ES-I3 (cell line): ENCODE measurements around the gene CLASP2.

Experiments
- H3K36me3 ChIP-seq: 2 replicates; pipeline ENCODE4 v1.6.1; 2013; ENCODE audit warnings: mild to moderate bottlenecking, low read length, control low read depth, moderate library complexity; ENCODE audit not compliant: insufficient read depth
- H3K4me1 ChIP-seq: 2 replicates; pipeline ENCODE4 v1.6.1; 2013; ENCODE audit warnings: mild to moderate bottlenecking, control low read depth, low read length; ENCODE audit not compliant: insufficient read depth
- H3K9ac ChIP-seq: 2 replicates; pipeline ENCODE4 v1.6.1; 2013; ENCODE audit warnings: low read depth, mild to moderate bottlenecking, low read length, moderate library complexity
- H3K9me3 ChIP-seq: 2 replicates; pipeline ENCODE4 v1.6.1; 2013; ENCODE audit warnings: mild to moderate bottlenecking, low read length, moderate library complexity; ENCODE audit not compliant: control insufficient read depth, insufficient read depth

CLASP2 gene

GRCh38 chr3:33525232-33525631, 192.8 kb downstream of the CLASP2 start:
- Histone ChIP-seq H3K4me1 (no peaks in the 10 kb centered on the region), H3K9ac (no peak overlapping the region), H3K36me3 (no peaks in the 10 kb centered on the region), H3K9me3 (no peaks in the 10 kb centered on the region)

- H3K4me1 ChIP-seq = no peaks in the 10 kb centered on the region
- no peak overlapping the region for H3K9ac ChIP-seq
- H3K36me3 ChIP-seq = no peaks in the 10 kb centered on the region
- H3K9me3 ChIP-seq = no peaks in the 10 kb centered on the region
Observed at GRCh38 chr3:33523093-33523667, 194.9 kb downstream of the CLASP2 start.

DNA sequence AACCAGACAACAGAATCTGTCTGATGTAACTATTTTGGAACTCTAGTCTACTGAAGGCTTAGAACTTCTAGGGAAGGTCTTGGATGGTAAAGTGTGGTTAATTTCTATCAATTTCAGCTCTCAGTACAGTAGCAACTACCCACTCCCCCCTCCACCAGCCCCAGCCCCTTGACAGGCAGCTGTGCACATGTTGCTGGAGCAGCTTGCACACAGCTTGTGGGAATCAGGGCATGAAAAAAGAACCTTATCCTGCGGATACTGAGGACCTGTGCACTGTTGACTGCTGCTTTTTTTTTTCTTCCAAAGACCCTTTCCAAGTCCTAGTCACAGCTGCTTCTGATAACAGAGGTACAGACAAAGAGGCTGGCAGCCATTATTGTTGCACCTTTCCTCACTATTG, 196.3 kb downstream of the CLASP2 start:
- no peaks in the 10 kb centered on the region for H3K36me3 ChIP-seq
- H3K4me1 ChIP-seq = no peaks in the 10 kb centered on the region
- no peak overlapping the region for H3K9ac ChIP-seq
- H3K9me3 ChIP-seq = no peaks in the 10 kb centered on the region

DNA sequence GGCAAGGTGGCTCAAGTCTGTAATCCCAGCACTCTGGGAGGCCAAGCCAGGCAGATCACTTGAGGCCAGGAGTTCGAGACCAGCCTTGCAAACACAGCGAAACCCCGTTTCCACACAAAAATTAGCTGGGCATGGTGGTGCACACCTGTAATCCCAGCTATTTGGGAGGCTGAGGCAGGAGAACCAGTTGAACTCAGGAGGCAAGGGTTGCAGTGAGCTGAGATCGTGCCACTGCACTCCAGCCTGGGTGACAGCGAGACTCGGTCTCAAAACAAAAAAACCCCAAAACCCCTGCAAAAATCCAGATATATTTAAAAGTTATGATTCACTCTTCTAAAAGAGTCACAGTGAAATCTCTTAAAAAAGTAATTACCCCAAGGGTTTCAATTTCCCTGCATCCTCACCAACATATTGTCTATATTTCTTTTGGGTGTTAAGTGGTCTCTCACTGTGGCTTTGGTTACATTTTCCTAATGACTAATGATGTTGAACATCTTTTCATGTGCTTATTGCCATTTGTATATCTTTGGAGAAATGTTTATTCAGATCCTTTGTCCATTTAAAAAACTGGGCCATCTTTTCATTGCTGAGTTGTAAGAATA, 204.7 kb downstream of the CLASP2 start:
- Histone ChIP-seq H3K36me3 (peaks cover 7% of the 10 kb centered on the region), H3K4me1 (no peaks in the 10 kb centered on the region), H3K9me3 (no peaks in the 10 kb centered on the region), H3K9ac (no peak overlapping the region)

- Histone ChIP-seq H3K9ac (no peak overlapping the region), H3K9me3 (peaks cover 8% of the 10 kb centered on the region), H3K4me1 (no peaks in the 10 kb centered on the region), H3K36me3 (peaks cover under 1% of the 10 kb centered on the region)
Observed at GRCh38 chr3:33505027-33505426, 213.0 kb downstream of the CLASP2 start.

- no peaks in the 10 kb centered on the region for H3K4me1 ChIP-seq
- H3K9me3 ChIP-seq = no peaks in the 10 kb centered on the region; the same call in 1 of the 2 replicates
- peaks cover 3% of the 10 kb centered on the region; the same call in 1 of the 2 replicates for H3K36me3 ChIP-seq
- no peak overlapping the region for H3K9ac ChIP-seq
Observed at GRCh38 chr3:33496449-33496848, 221.6 kb downstream of the CLASP2 start.

DNA sequence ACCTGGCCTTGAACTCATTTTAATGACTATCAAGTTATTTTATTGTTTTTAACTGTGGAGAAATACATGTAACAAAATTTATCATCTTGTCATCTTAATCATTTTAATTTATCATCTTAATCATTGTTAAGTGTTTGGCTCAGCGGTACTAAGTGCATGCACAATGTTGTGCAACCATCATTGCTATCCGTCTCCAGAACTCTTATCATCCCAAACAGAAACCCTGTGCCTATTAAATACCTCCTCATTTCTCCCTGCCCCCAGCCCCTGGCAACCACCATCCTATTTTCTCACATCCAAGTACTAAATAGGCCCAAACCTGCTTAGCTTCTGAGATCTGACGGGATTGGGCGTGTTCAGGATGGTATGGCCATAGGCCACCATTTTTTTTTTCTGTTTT, 226.3 kb downstream of the CLASP2 start:
- no peak overlapping the region for H3K9ac ChIP-seq
- H3K9me3 ChIP-seq = no peaks in the 10 kb centered on the region
- H3K36me3 ChIP-seq = no peaks in the 10 kb centered on the region
- no peaks in the 10 kb centered on the region for H3K4me1 ChIP-seq

DNA sequence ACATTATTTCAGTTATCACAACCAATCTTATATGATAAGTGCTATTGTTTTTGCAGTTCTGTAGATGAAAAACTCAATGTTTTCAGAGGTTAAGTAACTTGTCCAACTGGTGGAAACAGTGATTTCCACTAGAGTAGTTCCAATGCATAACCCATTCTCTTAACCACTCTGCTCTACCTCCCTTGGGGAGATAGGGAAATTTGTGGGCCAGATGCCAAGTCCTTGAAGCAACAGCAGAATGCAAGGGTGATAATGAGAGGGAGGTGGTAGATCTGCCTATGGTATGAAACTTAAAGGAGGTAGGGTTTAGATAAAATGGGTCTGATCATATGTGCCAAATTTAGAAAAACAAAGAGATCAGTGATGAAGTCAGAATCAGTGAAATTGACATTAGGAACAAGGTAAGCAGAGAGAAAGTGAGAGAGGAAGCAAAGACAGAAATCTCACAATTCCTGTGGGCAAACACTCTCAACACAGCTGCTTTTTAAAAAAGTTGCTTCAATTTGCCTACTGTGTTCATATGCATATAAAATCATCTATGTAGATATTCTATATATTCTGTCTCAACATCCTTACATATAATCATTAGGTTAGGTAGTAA, 227.3 kb downstream of the CLASP2 start:
- Histone ChIP-seq H3K9ac (no peak overlapping the region), H3K4me1 (no peaks in the 10 kb centered on the region), H3K36me3 (no peaks in the 10 kb centered on the region), H3K9me3 (no peaks in the 10 kb centered on the region)

- no peaks in the 10 kb centered on the region for H3K9me3 ChIP-seq
Observed at GRCh38 chr3:33488683-33489082, 229.4 kb downstream of the CLASP2 start.

GRCh38 chr3:33488246-33488645, 229.8 kb downstream of the CLASP2 start:
- H3K4me1 ChIP-seq = no peaks in the 10 kb centered on the region
- H3K9me3 ChIP-seq = no peaks in the 10 kb centered on the region
- no peak overlapping the region for H3K9ac ChIP-seq
- no peaks in the 10 kb centered on the region for H3K36me3 ChIP-seq

More at GRCh38 chr3:33488683-33489082, 229.4 kb downstream of the CLASP2 start:
- H3K4me1 ChIP-seq = no peaks in the 10 kb centered on the region
- no peaks in the 10 kb centered on the region for H3K36me3 ChIP-seq
- no peak overlapping the region for H3K9ac ChIP-seq

GRCh38 chr3:33482111-33482521, 235.9 kb downstream of the CLASP2 start:
- no peaks in the 10 kb centered on the region for H3K36me3 ChIP-seq

GRCh38 chr3:33474896-33475295, 243.2 kb downstream of the CLASP2 start:
- Histone ChIP-seq H3K9ac (no peak overlapping the region), H3K36me3 (no peaks in the 10 kb centered on the region), H3K4me1 (no peaks in the 10 kb centered on the region), H3K9me3 (no peaks in the 10 kb centered on the region; the same call in 1 of the 2 replicates)

More at GRCh38 chr3:33482111-33482521, 235.9 kb downstream of the CLASP2 start:
- no peak overlapping the region for H3K9ac ChIP-seq
- peaks cover 24% of the 10 kb centered on the region for H3K9me3 ChIP-seq
- H3K4me1 ChIP-seq = no peaks in the 10 kb centered on the region

- Histone ChIP-seq H3K36me3 (no peaks in the 10 kb centered on the region), H3K4me1 (no peaks in the 10 kb centered on the region), H3K9ac (no peak overlapping the region), H3K9me3 (no peaks in the 10 kb centered on the region; the same call in 1 of the 2 replicates)
Observed at GRCh38 chr3:33473813-33474212, 244.2 kb downstream of the CLASP2 start.

DNA sequence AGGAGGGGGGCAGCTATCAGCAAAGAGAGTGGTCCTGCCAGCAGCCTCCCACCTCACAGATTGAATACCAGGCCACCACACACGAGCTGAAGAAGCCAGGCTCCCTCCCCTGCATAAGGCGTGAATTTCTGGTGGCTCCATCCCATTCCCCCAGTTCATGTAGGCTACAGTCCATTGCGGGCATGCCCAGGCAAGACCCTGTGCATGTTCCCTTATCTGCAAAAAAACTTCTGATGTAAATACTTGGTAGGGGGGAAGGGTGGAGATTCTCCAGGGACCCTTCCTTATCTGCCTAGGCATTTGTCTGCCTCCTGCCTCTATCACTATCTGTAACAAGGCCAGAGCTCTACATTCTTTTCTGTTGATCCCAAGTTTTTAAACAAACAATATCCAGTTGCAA, 250.3 kb downstream of the CLASP2 start:
- Histone ChIP-seq H3K4me1 (no peaks in the 10 kb centered on the region), H3K9ac (no peak overlapping the region), H3K36me3 (no peaks in the 10 kb centered on the region; the same call in 1 of the 2 replicates), H3K9me3 (peaks cover 27% of the 10 kb centered on the region)

- no peak overlapping the region for H3K9ac ChIP-seq
- H3K4me1 ChIP-seq = no peaks in the 10 kb centered on the region
- H3K9me3 ChIP-seq = peaks cover 24% of the 10 kb centered on the region
- H3K36me3 ChIP-seq = no peaks in the 10 kb centered on the region; the same call in 1 of the 2 replicates
Observed at GRCh38 chr3:33461097-33461496, 257.0 kb downstream of the CLASP2 start.
